Hepatocyte (in vitro differentiated cells): ENCODE data around the gene MDGA2. TPM values are rescaled to one million over a fixed set of nuclear protein-coding genes. Genes with fewer than 3 reads are reported as not detected.

ENCODE experiments used
- DNase-seq: peaks from one replicate; pipeline ENCODE4 v3.0.0-alpha.2; 2016; ENCODE audit warnings: low spot score
- H2AFZ ChIP-seq: fragments of 200-600 bp; sonication (generic); 2 replicates; pipeline ENCODE4 v1.6.0; 2016; ENCODE audit warnings: antibody characterized with exemption, mild to moderate bottlenecking
- H3K27ac ChIP-seq: fragments of 200-600 bp; sonication (generic); 2 replicates; pipeline ENCODE4 v1.5.1; 2016; ENCODE audit warnings: mild to moderate bottlenecking
- H3K27me3 ChIP-seq: fragments of 200-600 bp; sonication (generic); 2 replicates; pipeline ENCODE4 v1.6.1; 2016
- H3K36me3 ChIP-seq: fragments of 200-600 bp; sonication (generic); replicated peaks from 2 replicates; pipeline ENCODE4 v1.5.1; 2016; ENCODE audit warnings: low read depth; ENCODE audit not compliant: insufficient read depth
- H3K4me1 ChIP-seq: fragments of 200-600 bp; sonication (generic); 2 replicates; pipeline ENCODE4 v1.5.1; 2016; ENCODE audit warnings: mild to moderate bottlenecking, moderate library complexity; ENCODE audit not compliant: insufficient read depth
- H3K4me2 ChIP-seq: fragments of 200-600 bp; sonication (generic); 2 replicates; pipeline ENCODE4 v1.6.0; 2016
- H3K4me3 ChIP-seq: fragments of 200-600 bp; sonication (generic); 2 replicates; pipeline ENCODE4 v1.5.1; 2016; ENCODE audit warnings: mild to moderate bottlenecking
- H3K79me2 ChIP-seq: fragments of 200-600 bp; sonication (generic); 2 replicates; pipeline ENCODE4 v1.6.0; 2017; ENCODE audit warnings: mild to moderate bottlenecking
- H3K9me2 ChIP-seq: fragments of 200-600 bp; sonication (generic); replicated peaks from 2 replicates; pipeline ENCODE4 v1.6.0; 2017; ENCODE audit warnings: mild to moderate bottlenecking; ENCODE audit not compliant: insufficient read depth
- H3K9me3 ChIP-seq: fragments of 200-600 bp; sonication (generic); 2 replicates; pipeline ENCODE4 v1.5.1; 2016; ENCODE audit warnings: low read depth, mild to moderate bottlenecking
- H4K20me1 ChIP-seq: fragments of 200-600 bp; sonication (generic); 2 replicates; pipeline ENCODE4 v1.6.0; 2016; ENCODE audit warnings: mild to moderate bottlenecking; ENCODE audit not compliant: insufficient read depth, poor library complexity, severe bottlenecking
- CTCF ChIP-seq: fragments of 200-600 bp; sonication (generic); IDR thresholded peaks from 2 replicates; pipeline ENCODE4 v1.5.1; 2016; ENCODE audit warnings: antibody characterized with exemption, mild to moderate bottlenecking; ENCODE audit not compliant: poor library complexity
- EZH2 ChIP-seq: fragments of 200-600 bp; sonication (generic); IDR thresholded peaks from 2 replicates; pipeline ENCODE4 v1.6.1; 2016; ENCODE audit warnings: antibody characterized with exemption, mild to moderate bottlenecking, borderline replicate concordance
- EZH2phosphoT487 ChIP-seq: fragments of 200-600 bp; sonication (generic); IDR thresholded peaks from one replicate; pipeline ENCODE4 v1.6.1; 2018; ENCODE audit warnings: antibody characterized with exemption, mild to moderate bottlenecking, low read depth, moderate library complexity; ENCODE audit not compliant: unreplicated experiment, severe bottlenecking
- WGBS: methylation state at CpG from one replicate; pipeline ENCODE4 v1.1.6; 2016; ENCODE audit warnings: low lambda C conversion rate; ENCODE audit errors: missing lambda C conversion rate; 5-methylcytosine and 5-hydroxymethylcytosine counted together
- polyA plus RNA-seq: library from polyadenylated mRNA; unstranded; fragments of >200 nt; fragmentation: Nextera tagmentation; extraction: Ambion mirVana; gene quantifications from 2 replicates; pipeline ENCODE4 v1.2.1, GENCODE V29; 2016
- total RNA-seq: library from RNA; depleted of rRNA; stranded (reverse); fragments of >200 nt; gene quantifications from 2 replicates; pipeline ENCODE4 v1.2.3, GENCODE V29; 2014

Gene MDGA2
- total and polyA plus RNA-seq, 2 experiments from 2014 or later: 0.51 to 0.70 TPM

- no peaks in the 10 kb centered on the region for H4K20me1 ChIP-seq
- no peak overlapping the region for H3K27ac ChIP-seq
- no peak for DNase-seq
- H3K9me3 ChIP-seq: no peaks in the 10 kb centered on the region
- H3K9me2 ChIP-seq: no peaks in the 10 kb centered on the region
- TF ChIP-seq EZH2: no peak
- no peak for TF ChIP-seq EZH2phosphoT487
- TF ChIP-seq CTCF: no peak
- H3K4me3 ChIP-seq: no peak overlapping the region
- no peak overlapping the region for H2AFZ ChIP-seq
- H3K27me3 ChIP-seq: no peaks in the 10 kb centered on the region
- no peak overlapping the region for H3K4me2 ChIP-seq
- H3K4me1 ChIP-seq: no peaks in the 10 kb centered on the region
- no peaks in the 10 kb centered on the region for H3K36me3 ChIP-seq
- no peaks in the 10 kb centered on the region for H3K79me2 ChIP-seq
- WGBS: 82% methylated on average over 2 of the region's 2 CpGs
Measured at GRCh38 chr14:47454025-47454424, 221.4 kb downstream of the MDGA2 start.

GRCh38 chr14:47447076-47447475 lies 228.3 kb downstream of the MDGA2 start:
- no peak for TF ChIP-seq EZH2phosphoT487
- no peak for TF ChIP-seq EZH2
- no peak for TF ChIP-seq CTCF
- no peak overlapping the region for H2AFZ ChIP-seq
- no peak overlapping the region for H3K4me2 ChIP-seq
- H3K79me2 ChIP-seq: no peaks in the 10 kb centered on the region
- no peaks in the 10 kb centered on the region for H3K9me3 ChIP-seq
- no peaks in the 10 kb centered on the region for H4K20me1 ChIP-seq
- WGBS: 81% methylated on average over 3 of the region's 3 CpGs
- no peak overlapping the region for H3K27ac ChIP-seq
- no peaks in the 10 kb centered on the region for H3K4me1 ChIP-seq
- H3K27me3 ChIP-seq: no peaks in the 10 kb centered on the region
- no peaks in the 10 kb centered on the region for H3K9me2 ChIP-seq
- no peak overlapping the region for H3K4me3 ChIP-seq
- no peak for DNase-seq
- no peaks in the 10 kb centered on the region for H3K36me3 ChIP-seq

- no peak overlapping the region for H2AFZ ChIP-seq
- TF ChIP-seq EZH2 (no peak), EZH2phosphoT487 (no peak), CTCF (peak; percentile 43)
- no peaks in the 10 kb centered on the region for H3K27me3 ChIP-seq
- H3K27ac ChIP-seq: no peak overlapping the region
- H3K9me2 ChIP-seq: no peaks in the 10 kb centered on the region
- peaks cover 4% of the 10 kb centered on the region for H3K4me1 ChIP-seq
- no peaks in the 10 kb centered on the region for H4K20me1 ChIP-seq
- H3K9me3 ChIP-seq: no peaks in the 10 kb centered on the region
- peak; percentile 76 for DNase-seq
- H3K4me3 ChIP-seq: no peak overlapping the region
- H3K36me3 ChIP-seq: no peaks in the 10 kb centered on the region
- no peak overlapping the region for H3K4me2 ChIP-seq
- H3K79me2 ChIP-seq: no peaks in the 10 kb centered on the region
Measured at GRCh38 chr14:47442211-47442610, 233.2 kb downstream of the MDGA2 start.

- Histone ChIP-seq H3K27ac (no peak overlapping the region), H3K9me2 (no peaks in the 10 kb centered on the region), H3K4me3 (no peak overlapping the region), H4K20me1 (no peaks in the 10 kb centered on the region), H2AFZ (no peak overlapping the region), H3K4me1 (peaks cover 4% of the 10 kb centered on the region), H3K27me3 (no peaks in the 10 kb centered on the region), H3K36me3 (no peaks in the 10 kb centered on the region), H3K79me2 (no peaks in the 10 kb centered on the region), H3K4me2 (no peak overlapping the region), H3K9me3 (no peaks in the 10 kb centered on the region)
- no peak for DNase-seq
- TF ChIP-seq CTCF (no peak), EZH2phosphoT487 (no peak), EZH2 (no peak)
- 71% methylated on average over 2 of the region's 2 CpGs for WGBS
Measured at GRCh38 chr14:47439953-47440352, 235.5 kb downstream of the MDGA2 start.
